Mesendoderm (in vitro differentiated cells): ENCODE data around the gene GTF2IRD2. TPM values are rescaled to one million over a fixed set of nuclear protein-coding genes. Genes with fewer than 3 reads are reported as not detected.
"Not testable (repeated sequence)": the region's sequence is repeated elsewhere in the genome, so short reads cannot be mapped to it uniquely, and the experiment has no call there.

ENCODE experiments used
- DNase-seq: peaks from one replicate; pipeline ENCODE4 v3.0.0; 2013
- H2AK5ac ChIP-seq: 2 replicates; pipeline ENCODE4 v1.6.1; 2013; ENCODE audit warnings: low read length, inconsistent platforms
- H2BK120ac ChIP-seq: 2 replicates; pipeline ENCODE4 v1.6.1; 2013; ENCODE audit warnings: low read depth, mild to moderate bottlenecking, low read length, moderate library complexity, mixed read lengths
- H2BK15ac ChIP-seq: replicated peaks from 2 replicates; pipeline ENCODE4 v1.6.1; 2013; ENCODE audit warnings: low read depth, mild to moderate bottlenecking, moderate library complexity
- H2BK5ac ChIP-seq: 2 replicates; pipeline ENCODE4 v1.6.1; 2013; ENCODE audit warnings: low read length, inconsistent platforms
- H3K18ac ChIP-seq: 2 replicates; pipeline ENCODE4 v1.6.1; 2013; ENCODE audit warnings: mild to moderate bottlenecking, low read length, mixed read lengths
- H3K23ac ChIP-seq: one replicate; pipeline ENCODE4 v1.6.1; 2013; ENCODE audit warnings: low read length
- H3K27ac ChIP-seq: 2 replicates; pipeline ENCODE4 v1.5.1; 2013; ENCODE audit warnings: low read depth, mild to moderate bottlenecking, inconsistent platforms, low read length, moderate library complexity
- H3K27me3 ChIP-seq: 2 replicates; pipeline ENCODE4 v1.6.1; 2013; ENCODE audit warnings: low read length, control low read depth, mild to moderate bottlenecking, inconsistent platforms; ENCODE audit not compliant: insufficient read depth, poor library complexity
- H3K36me3 ChIP-seq: 2 replicates; pipeline ENCODE4 v1.6.1; 2013; ENCODE audit warnings: low read length, inconsistent platforms; ENCODE audit not compliant: control insufficient read depth, insufficient read depth
- H3K4ac ChIP-seq: one replicate; pipeline ENCODE4 v1.6.1; 2013; ENCODE audit warnings: low read depth, mild to moderate bottlenecking, low read length, moderate library complexity
- H3K4me1 ChIP-seq: 2 replicates; pipeline ENCODE4 v1.6.1; 2013; ENCODE audit warnings: low read depth, low read length, inconsistent platforms; ENCODE audit not compliant: control insufficient read depth
- H3K4me2 ChIP-seq: 2 replicates; pipeline ENCODE4 v1.6.1; 2013; ENCODE audit warnings: low read length
- H3K4me3 ChIP-seq: 2 replicates; pipeline ENCODE4 v1.5.1; 2013; ENCODE audit warnings: mild to moderate bottlenecking, low read length
- H3K56ac ChIP-seq: one replicate; pipeline ENCODE4 v1.6.1; 2013; ENCODE audit warnings: low read length
- H3K79me1 ChIP-seq: 2 replicates; pipeline ENCODE4 v1.6.1; 2013; ENCODE audit warnings: low read length, inconsistent platforms
- H3K79me2 ChIP-seq: 2 replicates; pipeline ENCODE4 v1.6.1; 2013; ENCODE audit warnings: mild to moderate bottlenecking, low read length; ENCODE audit not compliant: control insufficient read depth, insufficient read depth
- H3K9ac ChIP-seq: 2 replicates; pipeline ENCODE4 v1.6.1; 2013; ENCODE audit warnings: low read length, inconsistent platforms
- H4K5ac ChIP-seq: one replicate; pipeline ENCODE4 v1.6.1; 2013; ENCODE audit warnings: low read length
- H4K8ac ChIP-seq: one replicate; pipeline ENCODE4 v1.6.1; 2013; ENCODE audit warnings: low read depth, mild to moderate bottlenecking, control low read depth, low read length, moderate library complexity
- WGBS: extraction: QIAGEN DNeasy Blood & Tissue Kit; methylation state at CpG from one replicate; pipeline ENCODE4 v1.1.7; 2013; ENCODE audit warnings: low lambda C conversion rate, missing lambda C conversion rate; ENCODE audit not compliant: insufficient coverage; ENCODE audit errors: extremely low coverage; 5-methylcytosine and 5-hydroxymethylcytosine counted together
- small RNA-seq: library from polyadenylated mRNA; stranded (forward); fragments of <200 nt; extraction: miRNeasy Mini kit (QIAGEN cat#:217004); gene quantifications from one replicate; pipeline ENCODE3, GENCODE V24; 2013; ENCODE audit not compliant: insufficient read depth

GTF2IRD2 gene

GRCh38 chr7:74753921-74754482, 97.4 kb downstream of the GTF2IRD2 start:
- not testable (repeated sequence) for H3K4me1 ChIP-seq, H3K4me2 ChIP-seq, H2BK120ac ChIP-seq, H3K9ac ChIP-seq, H3K18ac ChIP-seq, H3K79me1 ChIP-seq, H3K27ac ChIP-seq, H3K36me3 ChIP-seq, H3K4ac ChIP-seq, H3K23ac ChIP-seq, H3K56ac ChIP-seq, H4K8ac ChIP-seq, H3K27me3 ChIP-seq, H4K5ac ChIP-seq, H2AK5ac ChIP-seq, H3K79me2 ChIP-seq, H3K4me3 ChIP-seq, H2BK15ac ChIP-seq, H2BK5ac ChIP-seq, DNase-seq
- WGBS = no CpG with 5 or more reads among the region's 9 CpGs

Small RNA genes within 50 kb of the gene (small RNA-seq; reads per million reads assigned to genes)
- gene RF00019 = not detected
